T-helper 1 cell (primary cell): ENCODE data around the gene GTPBP1.

Experiments
- DNase-seq, 5 donors: peaks; one replicate each; pipeline ENCODE4 v3.0.0-alpha.2; 2012 to 2020

GTPBP1 gene

GRCh38 chr22:38727530-38728451 is 22.0 kb downstream of the GTPBP1 start:
- no peak for DNase-seq

DNA sequence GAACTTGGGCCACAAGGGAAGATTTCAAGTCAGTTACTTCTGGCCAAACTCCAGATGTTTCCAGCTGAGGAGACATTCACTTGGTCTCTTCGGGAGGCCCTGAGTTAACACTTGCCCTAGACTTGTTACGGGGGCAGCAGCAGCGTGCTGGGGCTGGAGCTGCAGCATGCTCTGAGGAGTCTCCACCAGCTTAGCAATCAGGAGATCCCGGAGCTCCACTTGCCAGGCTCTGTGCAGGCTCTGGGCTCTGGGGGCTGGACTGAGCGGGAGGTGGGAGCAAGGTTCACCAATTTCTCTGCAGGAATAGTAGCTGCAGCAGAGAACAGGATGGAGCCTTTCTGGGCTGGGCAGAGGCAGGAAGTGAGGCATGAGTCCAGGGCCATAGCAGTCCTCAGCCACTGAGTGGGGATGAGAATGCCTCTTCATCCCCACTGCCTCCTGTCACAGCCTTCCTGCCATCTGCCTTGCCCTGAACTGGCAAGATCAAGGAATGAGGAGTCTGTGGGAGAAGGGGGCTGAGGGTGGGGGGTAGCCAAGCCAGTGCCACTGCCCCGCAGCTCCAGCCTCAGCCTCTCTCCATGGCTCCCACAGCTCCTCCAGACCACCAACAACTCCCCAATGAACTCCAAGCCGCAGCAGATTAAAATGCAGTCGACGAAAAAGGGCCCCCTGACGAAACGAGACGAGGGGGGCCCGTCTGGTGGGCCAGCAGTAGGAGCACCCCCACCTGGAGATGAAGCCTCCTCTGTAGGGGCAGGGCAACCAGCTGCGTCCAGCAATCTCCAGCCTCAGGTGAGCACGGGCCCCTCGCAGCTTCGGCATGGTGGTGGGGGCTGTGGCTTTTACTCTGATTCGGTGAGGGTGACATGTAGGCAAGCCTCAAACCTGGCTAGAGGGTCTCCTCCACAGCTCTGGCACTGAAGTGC is 23.4 kb downstream of the GTPBP1 start:
- no peak for DNase-seq

GRCh38 chr22:38729946-38730345 is 24.2 kb downstream of the GTPBP1 start:
- DNase-seq = no peak

DNA sequence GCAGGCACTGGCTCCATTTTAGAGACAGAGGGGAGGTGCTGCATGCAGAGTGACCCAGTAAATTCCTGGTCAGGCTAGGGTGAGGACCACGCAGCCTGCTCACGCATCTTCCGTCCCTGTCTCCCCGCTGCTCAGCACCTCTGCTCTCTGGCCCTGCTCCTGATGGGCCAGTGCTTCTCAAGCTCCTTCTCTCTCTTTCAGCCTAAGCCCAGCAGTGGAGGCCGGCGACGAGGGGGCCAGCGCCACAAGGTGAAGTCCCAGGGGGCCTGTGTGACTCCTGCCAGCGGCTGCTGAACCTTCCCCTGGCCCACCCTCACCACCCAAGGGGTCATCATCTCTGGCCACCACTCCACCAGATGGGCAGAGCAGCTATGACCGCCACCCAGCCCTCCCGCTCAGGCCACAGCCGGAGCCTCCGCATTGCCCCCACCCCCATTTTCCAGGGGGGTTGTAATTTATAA is 24.7 kb downstream of the GTPBP1 start:
- no peak for DNase-seq

DNA sequence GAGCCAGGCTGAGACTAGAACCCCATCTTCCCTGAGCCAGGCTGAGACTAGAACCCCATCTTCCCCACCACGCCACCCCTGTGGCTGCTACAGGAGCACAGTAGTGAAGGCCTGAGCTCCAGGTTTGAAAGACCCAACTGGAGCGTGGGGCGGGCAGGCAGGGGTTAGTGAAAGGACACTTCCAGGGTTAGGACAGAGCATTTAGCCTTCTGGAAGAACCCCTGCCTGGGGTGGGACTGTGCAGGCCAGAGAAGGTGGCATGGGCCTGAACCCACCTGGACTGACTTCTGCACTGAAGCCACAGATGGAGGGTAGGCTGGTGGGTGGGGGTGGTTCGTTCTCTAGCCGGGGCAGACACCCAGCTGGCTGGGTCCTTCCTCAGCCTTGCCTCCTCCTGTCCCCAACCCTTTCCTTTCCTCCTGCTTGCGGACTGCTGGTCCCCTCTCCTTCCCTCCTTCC is 26.0 kb downstream of the GTPBP1 start:
- no peak for DNase-seq

DNA sequence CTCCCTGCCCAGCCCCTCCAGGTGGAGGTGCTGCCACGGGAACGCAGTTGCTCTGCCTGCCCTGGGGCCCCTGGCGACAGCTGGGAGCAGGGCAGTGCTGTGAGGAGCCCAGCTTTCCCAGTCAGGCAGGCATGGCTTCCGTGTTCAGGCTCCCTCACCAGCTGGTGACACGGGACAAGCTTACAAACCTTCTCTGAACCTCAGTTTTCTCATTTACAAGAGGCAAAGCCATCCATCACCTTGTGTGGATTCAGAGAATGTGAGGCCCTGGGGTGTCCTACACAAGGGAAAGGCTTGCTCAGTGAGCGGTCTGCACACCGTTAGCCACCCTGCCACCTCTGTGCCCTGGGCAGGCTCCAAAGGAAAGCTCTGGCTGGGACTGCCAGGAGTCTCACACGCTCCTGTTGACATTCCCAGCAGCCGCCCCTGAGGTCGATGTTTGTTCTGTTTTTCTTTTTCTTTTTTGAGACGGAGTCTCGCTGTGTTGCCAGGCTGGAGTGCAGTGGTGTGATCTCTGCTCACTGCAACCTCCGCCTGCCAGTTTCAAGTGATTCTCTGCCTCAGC is 26.6 kb downstream of the GTPBP1 start:
- no peak for DNase-seq

- peak in 1 of 5 donors; percentile 40 for DNase-seq
Observed at GRCh38 chr22:38733329-38733723, 27.6 kb downstream of the GTPBP1 start.

GRCh38 chr22:38733724-38734381 is 28.1 kb downstream of the GTPBP1 start:
- DNase-seq = no peak

DNA sequence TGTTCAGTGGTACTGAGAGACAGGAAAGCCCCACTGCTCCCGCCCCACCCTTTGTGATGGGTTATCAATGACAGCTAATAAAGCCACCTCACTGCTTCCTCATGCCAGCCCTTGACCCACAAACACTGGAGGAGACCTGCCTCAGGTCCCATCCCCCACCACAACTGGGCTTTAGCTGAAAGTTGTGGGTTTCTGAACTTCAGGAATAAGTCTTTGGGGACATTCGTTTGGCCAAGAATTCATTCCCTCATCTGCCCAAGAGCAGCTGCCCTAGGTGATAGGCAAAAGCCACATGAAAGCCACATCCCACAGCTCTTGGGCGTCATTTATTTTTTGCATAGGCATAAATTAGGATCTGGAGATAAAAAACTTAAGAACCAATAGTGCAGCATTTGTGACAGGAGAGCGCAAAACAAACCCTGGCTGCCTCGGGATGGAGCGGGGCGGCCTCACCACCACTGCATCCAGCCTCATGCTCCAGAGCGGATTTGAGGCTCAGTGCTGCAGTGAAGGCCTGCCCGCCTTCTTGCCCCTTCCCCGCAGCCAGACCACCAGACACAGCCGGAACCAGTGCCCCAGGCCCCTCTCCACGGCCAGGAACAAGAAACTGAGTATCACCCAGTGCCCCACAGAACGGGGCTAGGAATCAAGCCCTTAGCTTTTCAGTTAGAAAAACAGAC is 28.8 kb downstream of the GTPBP1 start:
- no peak for DNase-seq

GRCh38 chr22:38735126-38735464 is 29.4 kb downstream of the GTPBP1 start:
- DNase-seq = no peak

- no peak for DNase-seq
Observed at GRCh38 chr22:38735465-38736256, 29.9 kb downstream of the GTPBP1 start.

DNA sequence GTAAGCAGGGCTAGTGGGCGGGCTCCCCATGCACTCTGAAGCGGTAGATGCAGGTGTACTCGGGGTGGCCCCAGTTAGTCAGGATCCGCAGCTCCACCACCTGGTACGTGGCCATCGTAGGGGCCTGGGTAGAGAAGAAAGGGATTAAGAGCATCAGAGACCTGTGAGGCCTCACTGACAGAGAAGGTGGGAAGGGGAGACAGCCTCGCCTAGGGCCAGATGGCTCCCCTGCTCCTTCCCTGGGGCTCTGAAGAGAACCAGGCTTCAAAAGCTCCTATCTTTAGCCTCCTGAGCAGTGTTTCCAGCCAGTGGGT is 30.5 kb downstream of the GTPBP1 start:
- no peak for DNase-seq

DNA sequence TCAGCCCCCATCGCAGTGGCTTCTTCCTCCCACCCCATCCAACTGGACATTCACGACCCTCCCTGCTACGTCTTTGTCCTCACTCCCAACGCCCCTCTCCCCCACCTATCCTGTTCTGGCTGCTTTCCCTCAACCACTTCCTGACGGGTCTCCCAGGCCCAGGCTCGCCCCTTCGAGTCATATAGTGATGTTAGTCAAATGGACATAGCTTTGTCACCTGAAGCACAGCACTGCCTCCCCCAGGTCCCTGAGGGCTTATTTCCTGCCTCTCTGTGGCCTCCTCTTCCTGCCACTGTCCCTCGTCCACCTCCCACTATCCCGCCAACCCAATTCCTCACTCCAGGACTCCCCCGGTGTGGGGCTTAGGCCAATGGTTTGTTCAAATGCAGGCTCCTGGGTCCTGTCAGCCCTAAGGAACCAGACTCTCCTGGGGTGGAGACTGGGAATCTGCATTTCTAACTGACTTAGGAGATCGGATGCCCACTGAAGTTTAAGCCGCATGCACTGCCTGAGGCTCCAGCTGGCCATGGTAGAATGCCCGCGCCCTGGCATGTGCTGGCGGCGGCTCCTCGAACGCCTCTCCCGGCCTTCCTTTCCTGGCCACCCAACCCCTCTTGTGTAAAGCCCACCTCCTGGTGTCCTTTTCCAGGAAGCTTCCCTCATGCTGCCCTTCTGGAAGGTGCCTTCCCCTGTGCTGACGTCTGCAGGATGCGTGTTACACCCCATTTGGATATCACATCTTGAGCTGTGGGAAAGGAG is 31.7 kb downstream of the GTPBP1 start:
- DNase-seq = no peak

- no peak for DNase-seq
Observed at GRCh38 chr22:38738475-38739070, 32.8 kb downstream of the GTPBP1 start.

- no peak for DNase-seq
Observed at GRCh38 chr22:38739300-38740055, 33.7 kb downstream of the GTPBP1 start.

DNA sequence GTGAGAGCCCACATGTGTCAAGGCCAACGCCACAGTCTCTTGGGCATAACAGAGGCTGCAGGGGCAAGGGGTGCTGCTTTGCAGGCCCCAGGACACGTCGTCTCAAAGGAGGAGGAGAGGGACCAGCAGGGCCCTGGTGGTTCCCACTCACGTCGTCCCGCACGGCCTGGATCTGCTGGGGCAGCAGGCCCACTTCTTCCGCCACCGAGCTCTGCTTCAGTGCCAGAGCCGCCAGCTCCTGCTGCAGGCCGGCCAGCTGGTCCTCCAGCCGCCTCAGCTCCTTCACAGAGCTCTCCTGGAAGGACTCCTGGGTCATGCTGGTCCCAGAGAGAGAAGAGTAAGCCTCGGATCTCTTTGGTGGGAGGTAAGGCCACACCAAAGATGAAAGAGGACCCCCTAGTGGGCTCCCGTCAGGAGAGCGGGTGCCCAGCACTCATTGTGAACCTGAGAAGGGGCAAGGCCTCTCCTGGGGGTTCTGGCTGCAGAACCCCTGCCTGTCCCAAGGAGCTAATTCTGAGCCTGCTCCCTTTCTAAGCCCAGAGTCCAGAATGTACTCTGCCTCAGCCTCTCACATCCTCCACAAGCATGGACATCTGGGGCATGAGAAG is 34.5 kb downstream of the GTPBP1 start:
- no peak for DNase-seq

GRCh38 chr22:38740754-38741153 is 35.0 kb downstream of the GTPBP1 start:
- DNase-seq = no peak

DNA sequence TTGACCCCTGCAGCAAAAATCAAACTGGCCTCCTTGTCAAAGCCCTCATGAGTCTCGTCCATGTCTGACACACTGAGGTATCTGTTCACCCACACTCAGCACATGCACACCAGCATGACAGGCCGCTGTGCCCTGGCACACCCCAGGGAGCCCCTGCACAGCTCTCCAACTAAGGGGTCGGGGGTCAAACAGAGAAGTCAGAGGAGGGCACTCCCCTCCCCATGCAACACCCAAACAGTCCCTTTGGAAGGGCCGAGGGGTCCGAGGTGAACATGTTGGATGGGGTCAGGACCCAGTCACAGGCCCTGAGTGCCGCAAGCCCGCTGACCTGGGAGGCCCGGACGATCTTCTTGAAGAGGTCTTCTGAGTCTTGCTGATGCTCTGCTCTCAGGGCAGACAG is 35.4 kb downstream of the GTPBP1 start:
- DNase-seq = no peak

- DNase-seq = no peak
Observed at GRCh38 chr22:38741576-38741975, 35.8 kb downstream of the GTPBP1 start.
